HG03045 (cell line): ENCODE data around the gene ANKRD34C.

Experiments
- ATAC-seq: cut with Tn5 transposase; IDR thresholded peaks from one replicate; pipeline ENCODE4 v1.9.1; 2021; ENCODE audit warnings: mild to moderate bottlenecking, moderate library complexity; ENCODE audit not compliant: unreplicated experiment

The ANKRD34C gene

DNA sequence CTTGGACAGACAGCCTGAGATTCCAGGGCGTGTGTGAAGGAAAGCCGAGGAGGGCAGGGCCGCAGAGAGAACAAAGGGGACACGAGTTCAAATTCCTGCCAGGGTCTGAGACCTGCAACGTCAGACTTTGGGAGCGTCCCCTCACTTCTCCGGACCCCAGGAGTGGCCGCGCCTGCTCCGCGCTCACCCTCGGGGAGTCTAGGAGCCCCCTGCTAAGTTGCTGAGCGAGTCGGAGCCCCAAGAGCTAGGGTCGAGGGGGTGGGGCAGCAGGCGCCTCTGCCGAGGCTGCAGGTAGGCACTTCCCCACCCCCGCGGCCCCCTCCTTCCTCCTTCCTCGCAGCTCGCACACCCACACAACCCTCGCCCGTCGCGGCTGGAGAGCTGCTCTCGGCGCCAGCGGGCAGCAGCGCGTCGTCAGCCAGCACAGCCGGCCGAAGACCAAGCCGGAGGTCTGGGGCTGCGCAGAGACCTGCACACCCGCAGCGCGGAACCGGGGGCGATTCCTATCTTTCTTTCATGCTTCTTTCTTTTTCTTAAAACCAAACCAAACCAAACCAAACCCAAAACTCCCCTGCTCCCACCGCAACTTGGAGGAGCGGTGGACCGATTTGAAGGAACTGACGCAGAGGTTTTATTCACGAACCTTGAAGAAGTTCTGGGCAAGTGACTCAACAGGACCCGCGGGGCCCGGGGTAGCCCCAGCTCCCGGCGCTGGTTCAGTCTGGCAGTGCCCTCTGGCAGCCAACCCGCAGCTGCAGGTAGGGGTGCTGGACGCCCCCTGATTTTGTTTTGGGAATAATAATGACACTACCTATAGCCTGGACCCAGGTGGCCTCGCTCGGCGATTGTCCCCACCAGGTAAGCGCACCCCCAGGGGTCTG lies at the start of gene ANKRD34C:
Gene ANKRD34C (plus strand): TSS at position 352 of the 881 bp plus-strand sequence. CDS start 10,563 bp downstream, outside the sequence.
- ATAC-seq, result no peak

DNA sequence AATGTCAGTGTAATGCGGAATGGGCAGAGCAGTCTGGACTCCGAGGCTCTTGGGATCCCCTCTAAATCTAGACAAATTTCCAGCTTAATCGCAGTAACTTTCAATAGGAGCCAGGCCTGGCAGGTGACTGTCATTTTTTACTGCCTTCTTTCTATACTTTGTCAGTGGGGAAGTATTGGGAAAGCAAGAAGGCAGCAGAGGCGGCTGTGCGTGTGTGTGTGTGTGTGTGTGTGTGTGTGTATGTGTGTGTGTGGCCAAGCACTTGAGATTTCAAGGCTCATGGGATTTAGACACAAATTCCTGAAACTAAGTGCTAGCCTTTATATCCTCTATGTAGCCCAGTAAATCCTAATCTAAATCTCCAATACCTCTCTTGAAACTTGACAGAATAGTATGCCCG lies 49.3 kb upstream of the ANKRD34C start:
- ATAC-seq, result no peak

- ATAC-seq, result no peak
These were observed 42.5 kb upstream of the ANKRD34C start for GRCh38 chr15:79240036-79240435.

GRCh38 chr15:79243723-79244122 lies 38.8 kb upstream of the ANKRD34C start:
- ATAC-seq, result no peak

GRCh38 chr15:79244876-79245275 lies 37.6 kb upstream of the ANKRD34C start:
- no peak for ATAC-seq

DNA sequence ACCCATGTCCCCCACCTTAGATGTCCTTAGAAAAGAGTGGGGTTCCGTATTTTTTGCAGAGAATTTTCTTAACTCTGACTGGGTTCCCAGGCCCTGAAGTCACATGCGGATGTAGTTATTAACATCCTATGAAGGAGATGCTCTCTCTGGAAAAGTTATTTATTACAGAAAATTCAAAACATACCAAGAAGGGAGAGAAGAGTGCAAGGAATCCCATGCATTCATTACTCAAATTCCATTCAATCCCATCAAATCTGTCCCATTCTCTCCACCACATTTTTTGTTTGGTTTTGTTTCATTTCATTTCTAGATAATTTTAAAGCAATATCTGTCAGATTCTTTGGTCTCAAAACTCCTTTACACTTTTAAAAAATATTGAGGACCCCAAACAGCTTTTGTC lies 34.3 kb upstream of the ANKRD34C start:
- ATAC-seq, result no peak

DNA sequence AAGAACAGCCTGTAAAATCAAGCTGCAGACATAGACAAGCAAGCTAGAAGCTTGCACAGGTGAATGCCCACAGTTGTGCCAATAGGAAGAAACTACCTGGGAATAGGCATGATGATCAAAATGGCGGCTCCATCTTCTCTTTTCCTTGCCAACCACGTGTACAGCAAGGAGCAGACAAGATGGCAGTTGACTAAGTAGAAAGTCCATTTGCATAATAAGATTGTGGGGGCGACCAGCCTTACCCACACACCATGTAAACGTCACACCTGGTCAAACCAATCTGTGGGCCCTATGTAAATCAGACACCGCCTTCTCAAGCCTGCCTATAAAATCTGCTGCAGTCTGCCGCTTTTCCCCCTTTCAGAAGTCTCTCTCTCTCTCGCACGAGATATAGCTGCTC lies 25.1 kb upstream of the ANKRD34C start:
- ATAC-seq, result no peak

GRCh38 chr15:79261836-79262235 lies 20.7 kb upstream of the ANKRD34C start:
- ATAC-seq, result no peak

DNA sequence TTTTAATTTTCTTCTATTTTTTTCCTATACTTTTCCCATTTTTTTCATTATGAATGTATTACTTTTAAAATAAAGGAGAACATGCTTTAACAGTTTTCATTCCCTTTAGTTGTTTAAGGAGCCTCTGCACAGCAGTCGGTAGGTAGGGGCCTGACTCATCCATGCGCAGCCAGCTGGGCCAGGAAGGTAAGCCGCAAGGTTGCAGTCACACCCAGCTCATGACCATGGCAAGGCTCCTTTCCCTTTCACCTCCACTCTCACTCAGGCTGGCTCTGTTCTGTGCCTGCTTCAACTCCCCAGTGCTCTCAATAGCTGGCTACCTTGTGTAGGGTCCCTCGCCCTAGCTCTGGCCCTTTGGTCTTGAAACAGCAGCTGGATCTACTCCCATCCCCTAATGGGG lies 17.4 kb upstream of the ANKRD34C start:
- no peak for ATAC-seq

DNA sequence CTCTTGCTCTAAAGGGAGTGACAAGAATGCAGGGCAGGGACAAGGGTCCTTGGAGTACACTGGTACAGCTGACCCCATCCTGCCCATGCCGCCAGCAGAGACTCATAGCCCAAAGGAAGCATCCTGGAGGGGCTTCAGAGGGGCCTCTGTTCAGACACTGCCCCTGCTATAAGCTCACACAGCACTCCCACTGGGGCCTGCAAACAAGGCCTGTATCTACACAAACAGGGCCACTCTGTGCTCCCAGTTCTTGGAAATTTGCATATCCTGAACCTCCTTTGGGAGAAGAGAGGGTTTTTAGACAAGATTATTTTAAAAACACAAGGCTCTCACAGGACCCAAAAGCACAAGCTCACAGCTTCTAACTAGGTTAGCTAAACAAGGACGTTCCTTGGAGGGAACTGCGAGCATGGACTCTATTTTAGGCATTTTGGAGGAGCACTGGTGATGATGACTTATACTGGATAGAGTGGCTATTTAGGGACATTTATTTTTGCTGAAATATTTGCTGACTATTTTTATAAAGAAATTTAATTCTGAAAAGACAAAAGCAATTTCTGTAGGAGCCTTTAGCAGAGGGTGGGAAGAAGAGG lies 16.4 kb upstream of the ANKRD34C start:
- no peak for ATAC-seq

- ATAC-seq, result no peak
These were observed 928 bp downstream of the ANKRD34C start for GRCh38 chr15:79283252-79284048.

DNA sequence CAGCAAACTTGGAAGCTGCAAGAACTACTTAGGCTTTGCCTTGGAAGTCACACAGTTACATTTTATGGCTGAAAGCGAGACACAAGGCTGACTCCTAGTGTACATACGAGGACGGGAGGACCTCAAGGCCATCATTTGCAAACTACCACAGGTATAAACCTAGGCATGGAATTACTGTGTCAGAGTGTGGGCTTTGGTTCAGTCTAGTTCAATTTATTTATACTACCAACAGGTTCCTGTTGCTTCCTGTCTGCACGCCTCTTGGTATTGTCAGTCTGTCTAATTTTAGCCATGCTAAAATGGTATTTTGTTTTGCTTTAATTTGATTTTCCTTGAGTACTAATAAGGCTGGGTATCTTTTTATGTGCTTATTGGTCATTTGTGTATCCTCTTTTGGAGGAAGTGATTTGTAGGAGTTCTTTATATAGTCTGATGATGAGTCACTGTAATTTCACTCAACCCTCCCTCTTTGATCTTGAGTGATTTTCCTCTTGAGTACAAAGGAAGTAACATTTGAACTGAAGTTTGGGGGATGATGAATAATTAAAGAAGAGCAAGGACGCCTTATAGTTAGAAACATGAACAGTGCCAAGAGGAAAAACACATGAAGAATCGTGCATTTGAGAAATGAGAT lies 8.2 kb downstream of the ANKRD34C start:
- no peak for ATAC-seq

- ATAC-seq, result no peak
These were observed 9.5 kb downstream of the ANKRD34C start for GRCh38 chr15:79292011-79292410.

DNA sequence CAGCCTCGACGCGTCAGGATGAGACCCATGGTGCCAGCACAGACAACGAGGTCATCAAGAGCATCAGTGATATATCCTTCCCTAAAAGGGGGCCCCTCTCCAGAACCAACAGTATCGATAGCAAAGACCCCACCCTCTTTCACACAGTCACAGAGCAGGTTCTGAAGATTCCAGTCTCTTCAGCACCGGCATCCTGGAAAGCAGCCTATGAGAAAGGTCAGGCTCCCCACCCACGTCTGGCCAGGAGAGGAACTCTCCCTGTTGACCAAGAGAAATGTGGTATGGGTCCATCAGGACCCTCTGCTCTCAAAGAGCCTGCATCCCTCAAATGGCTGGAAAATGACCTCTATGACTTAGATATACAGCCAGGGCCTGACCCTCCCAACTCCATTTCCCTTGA lies 11.6 kb downstream of the ANKRD34C start:
- no peak for ATAC-seq

- no peak for ATAC-seq
These were observed 14.1 kb downstream of the ANKRD34C start for GRCh38 chr15:79296583-79296982.

DNA sequence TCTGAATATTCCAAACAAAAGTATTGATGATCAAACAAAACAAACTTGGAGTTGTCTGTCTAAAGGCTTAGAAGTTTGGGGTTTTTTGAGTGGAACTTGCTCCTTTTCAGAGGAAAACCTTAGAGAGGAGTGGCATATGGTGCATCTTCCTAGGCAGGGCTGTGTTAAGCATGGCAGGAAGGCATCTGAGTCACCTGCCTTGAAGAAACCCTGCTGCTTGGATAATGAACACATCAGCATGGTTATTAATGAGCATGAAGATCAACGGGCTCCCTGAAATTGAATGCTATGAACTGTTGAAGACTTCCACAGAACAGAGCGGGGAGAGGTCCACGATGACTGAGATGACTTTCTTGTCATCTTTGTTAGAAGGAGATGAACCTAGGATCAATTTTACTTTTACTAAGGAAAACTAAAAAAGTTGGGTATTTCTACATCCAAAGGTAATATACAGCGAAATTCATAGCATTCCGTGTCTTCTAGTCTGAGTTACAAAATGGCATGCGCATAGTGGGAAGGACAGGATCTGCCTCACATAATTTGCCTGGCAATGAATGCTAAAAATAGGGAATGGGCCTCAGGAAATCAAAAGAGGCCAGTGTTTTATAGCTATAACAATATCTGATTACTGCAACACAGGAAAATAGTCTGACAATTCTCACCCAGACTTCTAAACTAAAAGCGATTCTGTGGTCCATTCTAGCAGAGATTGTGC lies 16.8 kb downstream of the ANKRD34C start:
- no peak for ATAC-seq

DNA sequence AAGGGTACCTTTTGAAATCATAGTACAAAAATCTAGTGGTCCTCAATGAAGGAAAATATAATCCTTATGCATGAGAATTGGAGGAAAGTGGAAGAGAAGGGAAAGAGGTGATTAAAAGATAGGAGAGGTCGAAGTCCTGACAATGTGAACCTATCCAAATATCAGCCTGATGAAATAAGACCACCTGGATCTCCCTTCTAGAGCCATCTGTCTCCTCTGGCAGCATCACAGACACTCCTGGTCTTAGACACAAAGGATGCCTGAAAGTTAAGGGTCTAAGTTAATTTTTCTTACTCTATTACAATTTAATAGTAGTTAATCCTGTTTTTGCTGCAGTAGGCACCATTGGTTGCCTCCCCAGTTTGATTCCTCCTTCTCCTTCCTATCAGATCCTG lies 17.3 kb downstream of the ANKRD34C start:
- ATAC-seq, result no peak

DNA sequence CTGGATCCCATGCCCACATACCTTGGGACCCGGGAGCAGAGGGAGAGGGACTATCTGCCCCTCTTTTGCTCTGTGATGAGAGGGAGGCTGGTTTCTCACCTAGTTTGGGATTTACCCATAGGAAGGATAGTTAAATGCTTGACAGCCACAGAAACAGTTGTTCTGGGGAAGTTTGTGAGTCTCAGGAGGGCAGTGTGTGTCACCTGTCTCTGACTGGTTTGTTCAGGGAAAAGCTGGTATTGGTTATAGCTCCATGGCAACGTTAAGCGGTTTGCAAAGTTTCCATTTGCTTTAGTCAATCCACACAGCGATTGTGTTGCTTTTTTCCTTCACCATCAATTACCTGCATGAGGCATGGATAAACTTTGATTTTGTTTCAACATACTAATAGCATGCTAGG lies 24.7 kb downstream of the ANKRD34C start:
- ATAC-seq, result no peak

- ATAC-seq, result no peak
These were observed 26.4 kb downstream of the ANKRD34C start for GRCh38 chr15:79308874-79309273.

- ATAC-seq, result peak; percentile 31
These were observed 28.1 kb downstream of the ANKRD34C start for GRCh38 chr15:79310612-79310984.
